ENCODE measurements around the gene CCDC6.

- TF ChIP-seq CTCF (IDR thresholded peaks at IDR 0.05) (no peak), POLR2AphosphoS5 (IDR thresholded peaks at IDR 0.05; ENCODE audit: insufficient read depth in 1 of 2, low read depth in 1 of 2) (no peak)
Measured at GRCh38 chr10:59754951-59755350, 151.4 kb downstream of the CCDC6 start.

Data from vagina (tissue), 2 donors.